HCT116 (cell line): ENCODE measurements around the gene NDOR1. TPM values are rescaled to one million over a fixed set of nuclear protein-coding genes. Genes with fewer than 3 reads are reported as not detected.

Experiments used
- ATAC-seq: fragments of 200-7000 bp; cut with Tn5 transposase; 2 replicates; pipeline ENCODE4 v1.9.1; 2020; ENCODE audit warnings: mild to moderate bottlenecking, moderate library complexity
- BruUV-seq: library from RNA; stranded (reverse); fragments of 400-500 nt; replicated peaks from 2 replicates; lab custom pipeline; 2021; lab: Mats Ljungman, UMichigan
- CTCF ChIA-PET: fragments of 300-600 bp; sonication (Branson Sonifier 250); formaldehyde crosslinking; loops from one replicate; lab custom pipeline; 2021; ENCODE audit warnings: antibody characterized with exemption; lab: Charles Lee
- POLR2A ChIA-PET: fragments of 300-600, 350-600 bp; sonication (Branson Sonifier 250); formaldehyde crosslinking; loops from one replicate; lab custom pipeline; 2021; ENCODE audit warnings: antibody characterized with exemption; lab: Charles Lee
- RAD21 ChIA-PET, 2 experiments: fragments of 300-600 bp; sonication (Branson Sonifier 250); formaldehyde crosslinking; loops; one replicate each; lab custom pipeline; 2023; ENCODE audit warnings: low total read pairs in 2 of 2; ENCODE audit not compliant: uncharacterized antibody in 2 of 2, unreplicated experiment in 2 of 2, low non-redundant PET in 1 of 2; lab: Charles Lee
- DNase-seq: peaks from one replicate; pipeline ENCODE4 v3.0.0-alpha.2; 2010; ENCODE audit warnings: low read depth, low spot score
- H2AFZ ChIP-seq: fragments of 200-600 bp; shearing (Covaris generic), sonication (generic); 2 replicates; pipeline ENCODE4 v1.6.1; 2017; ENCODE audit warnings: low read depth, mixed run types, mixed read lengths, antibody characterized with exemption, low read length; ENCODE audit not compliant: poor library complexity, severe bottlenecking
- H3K27ac ChIP-seq: 2 replicates; pipeline ENCODE4 v1.5.1; 2012; ENCODE audit warnings: low read depth, low read length
- H3K27me3 ChIP-seq: fragments of 200-600 bp; sonication (generic); 2 replicates; pipeline ENCODE4 v1.6.1; 2016; ENCODE audit warnings: mixed run types, low read length, mixed read lengths; ENCODE audit not compliant: insufficient read depth
- H3K36me3 ChIP-seq, 2 experiments: fragments of 200-500 bp in 1 of 2; fragments of 200-600 bp in 1 of 2; sonication (Bioruptor generic) in 1 of 2; sonication (generic) in 1 of 2; 2 replicates each; pipeline versions ENCODE4 v1.5.1 to v1.6.1; 2014 to 2016; ENCODE audit warnings: low read length in 2 of 2, inconsistent platforms in 1 of 2, mixed read lengths in 1 of 2, mixed run types in 1 of 2; ENCODE audit not compliant: insufficient read depth in 2 of 2, control insufficient read depth in 1 of 2
- H3K4me1 ChIP-seq, 2 experiments: fragments of 200-600 bp in 1 of 2; sonication (generic) in 1 of 2; 2 replicates each; pipeline versions ENCODE4 v1.5.1 to v1.6.1; 2012 to 2017; ENCODE audit warnings: low read length in 2 of 2, inconsistent platforms in 1 of 2, mild to moderate bottlenecking in 1 of 2, mixed read lengths in 1 of 2, mixed run types in 1 of 2, moderate library complexity in 1 of 2; ENCODE audit not compliant: insufficient read depth in 2 of 2, control insufficient read depth in 1 of 2
- H3K4me2 ChIP-seq: fragments of 200-600 bp; sonication (generic); 2 replicates; pipeline ENCODE4 v1.6.1; 2017; ENCODE audit warnings: mixed run types, low read length, mixed read lengths
- H3K4me3 ChIP-seq, 2 experiments: fragments of 200-600 bp in 1 of 2; sonication (generic) in 1 of 2; replicated peaks in 1 of 2; 2 replicates each; pipeline ENCODE4 v1.5.1; 2011 to 2016; ENCODE audit warnings: low read length in 2 of 2, control low read depth in 1 of 2, low read depth in 1 of 2, mild to moderate bottlenecking in 1 of 2, mixed read lengths in 1 of 2, mixed run types in 1 of 2
- H3K79me2 ChIP-seq: fragments of 200-600 bp; sonication (generic); 2 replicates; pipeline ENCODE4 v1.6.1; 2017; ENCODE audit warnings: mild to moderate bottlenecking, mixed run types, low read length, moderate library complexity, mixed read lengths; ENCODE audit not compliant: insufficient read depth
- H3K9ac ChIP-seq: fragments of 200-600 bp; sonication (generic); 2 replicates; pipeline ENCODE4 v1.6.1; 2016; ENCODE audit warnings: low read length, mixed read lengths
- H3K9me2 ChIP-seq: fragments of 200-600 bp; sonication (generic), shearing (Covaris generic); 2 replicates; pipeline ENCODE4 v1.6.1; 2017; ENCODE audit warnings: mixed run types, mild to moderate bottlenecking, moderate library complexity; ENCODE audit not compliant: insufficient read depth
- H3K9me3 ChIP-seq, 2 experiments: fragments of 200-500 bp in 1 of 2; fragments of 200-600 bp in 1 of 2; sonication (Bioruptor generic) in 1 of 2; sonication (generic) in 1 of 2; 2 replicates each; pipeline ENCODE4 v1.6.1; 2014 to 2017; ENCODE audit warnings: low read length in 2 of 2, mixed read lengths in 2 of 2, inconsistent platforms in 1 of 2, low read depth in 1 of 2, mild to moderate bottlenecking in 1 of 2, mixed run types in 1 of 2, moderate library complexity in 1 of 2; ENCODE audit not compliant: control insufficient read depth in 1 of 2, insufficient read depth in 1 of 2
- H4K20me1 ChIP-seq: fragments of 200-600 bp; sonication (generic), shearing (Covaris generic); 2 replicates; pipeline ENCODE4 v1.6.1; 2017; ENCODE audit warnings: mixed run types, mild to moderate bottlenecking, moderate library complexity; ENCODE audit not compliant: insufficient read depth
- CEBPB ChIP-seq: IDR thresholded peaks from 2 replicates; pipeline ENCODE4 v1.6.1; 2012; ENCODE audit warnings: low read depth
- CTCF ChIP-seq, 3 experiments: fragments of 200-600 bp in 1 of 3; sonication (generic) in 1 of 3; IDR thresholded peaks in 2 of 3; conservative IDR thresholded peaks in 1 of 3; 2 replicates each; pipeline ENCODE4 v1.5.1; 2012 to 2017; ENCODE audit warnings: low read depth in 2 of 3, low read length in 2 of 3, antibody characterized with exemption in 1 of 3, borderline replicate concordance in 1 of 3, control low read depth in 1 of 3, mild to moderate bottlenecking in 1 of 3, mixed read lengths in 1 of 3, mixed run types in 1 of 3, moderate library complexity in 1 of 3; ENCODE audit not compliant: insufficient read depth in 1 of 3
- EZH2phosphoT487 ChIP-seq: fragments of 200-600 bp; IDR thresholded peaks from 2 replicates; pipeline ENCODE4 v1.6.1; 2018; ENCODE audit warnings: antibody characterized with exemption, borderline replicate concordance
- FOSL1 ChIP-seq: IDR thresholded peaks from 2 replicates; pipeline ENCODE4 v1.6.1; 2012; ENCODE audit warnings: low read depth
- RAD21 ChIP-seq: IDR thresholded peaks from 2 replicates; pipeline ENCODE4 v1.6.1; 2012; ENCODE audit warnings: low read depth, mild to moderate bottlenecking
- SIN3A ChIP-seq: IDR thresholded peaks from 2 replicates; pipeline ENCODE4 v1.6.1; 2012; ENCODE audit warnings: low read depth
- SP1 ChIP-seq: IDR thresholded peaks from 2 replicates; pipeline ENCODE4 v1.6.1; 2012; ENCODE audit warnings: low read depth
- ZFX ChIP-seq: fragments of 450-650 bp; IDR thresholded peaks from 2 replicates; pipeline ENCODE4 v1.6.1; 2017
- ZNF274 ChIP-seq: fragments of 200-500 bp; sonication (Bioruptor generic); IDR thresholded peaks from 2 replicates; pipeline ENCODE4 v1.6.1; 2014; ENCODE audit warnings: mild to moderate bottlenecking, low read depth, low read length, inconsistent platforms
- intact Hi-C: fragments of 100-400 bp; cut with micrococcal nuclease; formaldehyde crosslinking; loops from 2 replicates; pipeline ENCODE4 v1.10.0; 2022
- total RNA-seq: library from RNA; stranded (reverse); gene quantifications from one replicate; pipeline ENCODE4 v1.2.1, GENCODE V29; 2021; ENCODE audit not compliant: unreplicated experiment
- TF ChIP-seq, protein P1 (sequence below): IDR thresholded peaks from 2 replicates; pipeline ENCODE4 v1.6.1; 2012; ENCODE audit warnings: low read depth
- TF ChIP-seq, protein P2 (sequence below): IDR thresholded peaks from 2 replicates; pipeline ENCODE4 v1.6.1; 2012

The NDOR1 gene
- total RNA-seq, 1 experiment from 2014 or later, result 28.4 TPM

DNA sequence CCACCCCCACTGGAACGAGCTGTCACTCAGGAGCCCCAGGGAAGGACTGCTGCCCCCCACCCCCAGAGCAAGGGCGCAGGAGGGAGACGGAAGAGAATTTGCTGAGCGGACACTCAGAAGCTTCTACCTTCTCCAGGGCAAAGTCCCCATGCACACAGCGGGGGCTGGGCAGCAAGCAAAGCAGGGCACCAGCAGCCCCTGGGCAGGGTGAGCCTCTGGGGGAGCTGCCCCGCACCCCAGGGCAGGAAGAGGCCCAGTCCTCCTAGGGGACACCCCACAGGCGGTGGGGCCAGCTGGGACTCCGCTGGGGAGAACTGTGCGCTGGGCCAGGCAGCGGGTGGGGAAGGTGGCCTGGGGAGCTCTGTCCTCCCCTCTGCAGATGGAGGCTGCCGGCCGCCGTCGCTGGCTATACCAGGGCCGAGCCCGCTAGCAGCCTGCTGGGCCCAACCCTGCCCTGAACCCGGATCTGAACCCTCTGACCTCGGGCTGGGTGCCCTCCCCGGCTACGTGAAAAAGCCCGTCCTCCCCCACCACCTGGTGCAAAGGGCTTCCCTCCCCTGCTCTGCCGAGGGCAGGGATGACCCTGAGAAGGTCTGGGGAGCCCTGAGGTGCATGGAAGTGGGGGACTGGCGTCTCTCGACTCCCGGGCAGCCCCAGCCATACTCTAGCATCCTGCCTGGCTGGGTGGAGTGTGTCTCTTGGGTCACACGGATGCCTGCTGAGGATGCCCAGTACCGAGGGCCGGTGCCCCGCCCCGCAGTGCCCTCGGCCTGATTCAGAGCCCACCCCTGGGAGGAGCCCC is 24.6 kb downstream of the NDOR1 start:
- ChIA-PET POLR2A (no interaction called here), CTCF (no interaction called here), RAD21 (no interaction called here)
- H3K4me3 ChIP-seq, result no peak overlapping the region
- H3K27me3 ChIP-seq, result no peaks in the 10 kb centered on the region
- peaks cover 34 to 46% of the 10 kb centered on the region in 2 experiments for H3K4me1 ChIP-seq
- no peak for DNase-seq
- H3K9ac ChIP-seq, result no peak overlapping the region
- no peaks in the 10 kb centered on the region for H3K79me2 ChIP-seq
- no peak for ATAC-seq
- no peaks in the 10 kb centered on the region for H4K20me1 ChIP-seq
- H3K27ac ChIP-seq, result no peak overlapping the region
- no peak overlapping the region for H3K4me2 ChIP-seq
- H3K9me3 ChIP-seq, result no peaks in the 10 kb centered on the region
- no peak overlapping the region for H2AFZ ChIP-seq
- intact Hi-C loops, result loop anchor here (5.0 to 10.0 kb wide), 3 partner anchors 43 to 445 kb away; partner anchors contain the start of genes ANAPC2, NPDC1 and SSNA1
- BruUV-seq, result no TSS peak
- H3K9me2 ChIP-seq, result no peaks in the 10 kb centered on the region
- TF ChIP-seq SP1 (no peak), CTCF (IDR thresholded peaks at IDR 0.05 in 2 of 3, conservative IDR thresholded peaks at IDR 0.05 in 1 of 3; ENCODE audit: borderline replicate concordance in 1 of 3, insufficient read depth in 1 of 3, low read depth in 2 of 3, low read length in 2 of 3) (no peak), EZH2phosphoT487 (no peak), FOSL1 (no peak), SIN3A (no peak), RAD21 (no peak), CEBPB (no peak), ZNF274 (no peak), ZFX (no peak)
- TF ChIP-seq, protein P1, sequence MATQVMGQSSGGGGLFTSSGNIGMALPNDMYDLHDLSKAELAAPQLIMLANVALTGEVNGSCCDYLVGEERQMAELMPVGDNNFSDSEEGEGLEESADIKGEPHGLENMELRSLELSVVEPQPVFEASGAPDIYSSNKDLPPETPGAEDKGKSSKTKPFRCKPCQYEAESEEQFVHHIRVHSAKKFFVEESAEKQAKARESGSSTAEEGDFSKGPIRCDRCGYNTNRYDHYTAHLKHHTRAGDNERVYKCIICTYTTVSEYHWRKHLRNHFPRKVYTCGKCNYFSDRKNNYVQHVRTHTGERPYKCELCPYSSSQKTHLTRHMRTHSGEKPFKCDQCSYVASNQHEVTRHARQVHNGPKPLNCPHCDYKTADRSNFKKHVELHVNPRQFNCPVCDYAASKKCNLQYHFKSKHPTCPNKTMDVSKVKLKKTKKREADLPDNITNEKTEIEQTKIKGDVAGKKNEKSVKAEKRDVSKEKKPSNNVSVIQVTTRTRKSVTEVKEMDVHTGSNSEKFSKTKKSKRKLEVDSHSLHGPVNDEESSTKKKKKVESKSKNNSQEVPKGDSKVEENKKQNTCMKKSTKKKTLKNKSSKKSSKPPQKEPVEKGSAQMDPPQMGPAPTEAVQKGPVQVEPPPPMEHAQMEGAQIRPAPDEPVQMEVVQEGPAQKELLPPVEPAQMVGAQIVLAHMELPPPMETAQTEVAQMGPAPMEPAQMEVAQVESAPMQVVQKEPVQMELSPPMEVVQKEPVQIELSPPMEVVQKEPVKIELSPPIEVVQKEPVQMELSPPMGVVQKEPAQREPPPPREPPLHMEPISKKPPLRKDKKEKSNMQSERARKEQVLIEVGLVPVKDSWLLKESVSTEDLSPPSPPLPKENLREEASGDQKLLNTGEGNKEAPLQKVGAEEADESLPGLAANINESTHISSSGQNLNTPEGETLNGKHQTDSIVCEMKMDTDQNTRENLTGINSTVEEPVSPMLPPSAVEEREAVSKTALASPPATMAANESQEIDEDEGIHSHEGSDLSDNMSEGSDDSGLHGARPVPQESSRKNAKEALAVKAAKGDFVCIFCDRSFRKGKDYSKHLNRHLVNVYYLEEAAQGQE, result no peak
- TF ChIP-seq, protein P2, sequence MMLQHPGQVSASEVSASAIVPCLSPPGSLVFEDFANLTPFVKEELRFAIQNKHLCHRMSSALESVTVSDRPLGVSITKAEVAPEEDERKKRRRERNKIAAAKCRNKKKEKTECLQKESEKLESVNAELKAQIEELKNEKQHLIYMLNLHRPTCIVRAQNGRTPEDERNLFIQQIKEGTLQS, result no peak
- no peaks in the 10 kb centered on the region for H3K36me3 ChIP-seq
